ENCODE results near the gene NRGN. TPM values are rescaled to one million over a fixed set of nuclear protein-coding genes. Genes with fewer than 3 reads are reported as not detected.
A peak's percentile ranks its signal among the peaks of the same experiment; 100 is the strongest.

Gene NRGN
- total RNA-seq, 1 donor from 2014 or later, result 5.4 TPM

DNA sequence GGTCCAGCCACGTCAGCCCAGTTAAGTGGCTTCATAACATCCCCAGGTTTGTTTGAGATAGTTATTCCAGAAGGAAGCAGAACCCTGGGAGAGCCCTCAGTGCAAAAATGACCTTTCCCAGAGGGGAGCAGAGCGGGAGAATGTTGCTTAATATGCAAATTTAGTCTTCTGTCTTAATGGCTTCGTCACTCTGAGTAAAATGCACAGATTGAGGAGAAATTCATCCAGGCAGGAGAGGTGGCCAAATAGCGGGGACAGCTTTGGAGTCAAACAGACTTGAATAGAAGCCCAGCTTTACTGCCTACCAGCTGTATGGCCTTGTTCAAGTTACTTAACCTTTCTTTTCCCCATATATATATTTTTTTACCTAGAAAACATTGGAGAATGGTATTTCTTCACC lies 12.3 kb upstream of the NRGN start:
- DNase-seq, result no peak
- H3K36me3 Mint-ChIP-seq (ENCODE audit: low read depth), result no peaks in the 10 kb centered on the region
- intact Hi-C loops (cut with micrococcal nuclease), result no loop called here
- H3K27me3 Mint-ChIP-seq, result peaks cover 37% of the 10 kb centered on the region
- H3K9me3 Mint-ChIP-seq, result no peaks in the 10 kb centered on the region
- no peak overlapping the region for H3K27ac Mint-ChIP-seq
- H3K4me3 Mint-ChIP-seq, result no peak overlapping the region
- H3K4me1 Mint-ChIP-seq, result peaks cover 4% of the 10 kb centered on the region

DNA sequence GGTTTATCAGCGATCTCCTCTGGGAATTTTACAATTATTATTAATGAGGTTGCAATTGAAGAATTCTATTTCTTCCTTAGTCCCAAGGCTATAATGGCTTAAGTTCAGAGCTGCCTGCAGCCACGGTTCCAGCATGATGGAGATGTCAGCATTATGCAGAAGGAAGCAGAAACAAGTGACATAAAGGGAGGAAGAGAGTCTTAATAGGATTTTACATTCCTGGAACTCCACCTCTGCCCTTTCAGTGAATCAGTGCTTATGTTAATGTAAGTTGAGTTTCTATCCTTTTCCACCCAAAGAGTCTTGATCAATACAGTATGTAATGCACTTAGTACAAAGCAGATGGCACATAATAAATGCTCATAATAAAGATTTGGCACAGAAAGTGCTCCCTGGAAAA lies 11.6 kb upstream of the NRGN start:
- H3K4me3 Mint-ChIP-seq, result no peak overlapping the region
- peaks cover 4% of the 10 kb centered on the region for H3K4me1 Mint-ChIP-seq
- no peak overlapping the region for H3K27ac Mint-ChIP-seq
- DNase-seq, result no peak
- H3K9me3 Mint-ChIP-seq, result no peaks in the 10 kb centered on the region
- peaks cover 31% of the 10 kb centered on the region for H3K27me3 Mint-ChIP-seq
- intact Hi-C loops (cut with micrococcal nuclease), result no loop called here
- H3K36me3 Mint-ChIP-seq (ENCODE audit: low read depth), result no peaks in the 10 kb centered on the region

DNA sequence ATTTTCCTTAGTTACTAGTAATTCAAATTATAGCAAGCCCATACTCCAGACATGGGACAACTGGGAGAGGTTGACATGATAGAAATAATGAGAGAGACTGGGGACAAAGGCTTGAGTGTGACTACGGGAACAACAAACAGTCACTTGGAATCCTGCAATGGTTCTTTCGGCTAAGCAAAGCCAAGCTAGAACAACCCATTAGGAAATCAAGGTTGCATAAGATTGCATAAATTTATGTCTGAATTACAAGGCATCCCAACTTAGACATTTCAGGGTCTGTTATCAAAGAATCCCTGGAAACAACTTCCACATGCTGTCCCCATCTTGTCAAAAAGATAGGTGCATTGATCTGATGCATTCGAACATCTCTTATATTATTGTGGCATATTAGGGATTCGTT lies 10.2 kb upstream of the NRGN start:
- intact Hi-C loops (cut with micrococcal nuclease), result no loop called here
- Mint-ChIP-seq H3K4me3 (no peak overlapping the region), H3K27me3 (peaks cover 16% of the 10 kb centered on the region), H3K36me3 (ENCODE audit: low read depth) (no peaks in the 10 kb centered on the region), H3K4me1 (peaks cover 4% of the 10 kb centered on the region), H3K27ac (no peak overlapping the region), H3K9me3 (no peaks in the 10 kb centered on the region)
- no peak for DNase-seq

DNA sequence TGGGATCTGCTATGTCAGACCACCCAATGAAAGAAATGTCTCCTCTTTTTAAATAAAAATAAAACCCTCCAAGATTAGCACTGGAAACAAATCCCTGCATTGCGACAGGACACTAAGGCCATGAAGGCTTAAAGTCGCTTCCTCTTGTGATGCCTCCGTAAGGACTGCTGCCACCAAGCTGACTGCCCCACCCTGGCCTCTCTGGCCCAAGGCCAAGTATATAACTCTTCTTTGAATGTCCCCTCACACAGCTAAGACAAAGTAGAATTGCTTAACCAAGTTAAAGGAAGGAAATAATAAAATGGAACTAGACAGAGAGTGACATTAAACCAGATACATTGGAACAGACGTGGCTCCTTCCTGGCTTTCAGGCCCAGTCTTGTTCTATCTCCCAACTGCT lies 7.5 kb upstream of the NRGN start:
- Mint-ChIP-seq H3K36me3 (ENCODE audit: low read depth) (no peaks in the 10 kb centered on the region), H3K9me3 (no peaks in the 10 kb centered on the region), H3K4me3 (no peak overlapping the region), H3K27ac (no peak overlapping the region), H3K27me3 (peaks cover 25% of the 10 kb centered on the region), H3K4me1 (peaks cover 4% of the 10 kb centered on the region)
- no peak for DNase-seq
- intact Hi-C loops (cut with micrococcal nuclease), result no loop called here

DNA sequence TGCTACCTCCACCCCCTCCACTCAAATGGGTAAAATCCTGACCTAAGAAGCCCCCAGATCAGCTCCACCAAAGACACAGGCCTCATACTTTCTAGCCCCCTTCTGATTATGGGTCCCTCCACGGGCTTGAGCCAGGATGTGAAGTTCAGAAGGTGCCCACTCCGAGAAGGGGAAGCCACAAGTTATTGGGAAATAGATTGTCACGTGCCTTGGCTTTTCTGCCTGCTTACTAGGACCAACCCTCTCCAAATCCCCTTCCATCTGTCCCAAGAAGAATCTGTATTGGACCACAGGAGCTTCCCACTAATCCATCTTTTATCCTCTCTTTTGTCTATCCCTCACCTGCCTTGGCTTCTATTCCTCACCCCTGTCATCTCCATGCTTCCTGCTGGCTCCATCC lies 3.0 kb upstream of the NRGN start:
- no peak for DNase-seq
- H3K27ac Mint-ChIP-seq, result no peak overlapping the region
- H3K4me3 Mint-ChIP-seq, result no peak overlapping the region
- H3K9me3 Mint-ChIP-seq, result no peaks in the 10 kb centered on the region
- peaks cover 9% of the 10 kb centered on the region for H3K4me1 Mint-ChIP-seq
- intact Hi-C loops (cut with micrococcal nuclease), result no loop called here
- peaks cover 43% of the 10 kb centered on the region for H3K27me3 Mint-ChIP-seq
- H3K36me3 Mint-ChIP-seq (ENCODE audit: low read depth), result no peaks in the 10 kb centered on the region

DNA sequence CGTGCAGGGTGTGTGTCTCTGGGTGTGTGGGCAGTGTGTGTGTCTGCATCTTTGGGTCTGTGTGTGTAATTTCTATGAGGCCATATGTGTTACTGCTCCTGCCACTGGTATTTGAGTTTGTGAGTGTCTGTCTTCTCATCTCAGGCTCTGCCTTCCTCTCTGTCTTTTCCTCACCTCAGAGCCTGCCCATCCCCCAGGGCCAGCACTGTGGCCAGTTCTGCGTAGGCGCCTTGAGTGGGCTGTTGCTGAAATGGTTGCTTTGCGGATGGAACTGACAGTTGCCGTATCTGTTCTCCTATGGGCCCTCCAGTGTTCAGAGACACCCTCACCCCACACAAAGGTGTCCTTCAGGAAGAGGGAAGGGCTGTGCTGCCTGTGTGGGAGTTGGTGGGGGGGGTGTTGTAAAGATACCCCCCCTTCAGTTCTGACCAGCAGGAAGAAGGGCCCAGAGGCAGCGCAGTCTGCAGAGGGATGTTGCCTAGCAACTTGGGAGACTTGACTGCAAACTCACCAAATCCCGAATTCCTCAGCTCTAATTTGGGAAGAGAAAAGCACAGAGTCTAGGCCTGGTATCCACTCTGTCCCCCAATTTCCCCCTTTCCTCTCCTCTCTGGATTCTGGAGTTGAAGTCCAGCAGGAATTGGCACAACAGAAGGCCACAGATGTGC lies 2.0 kb upstream of the NRGN start:
- intact Hi-C loops (cut with micrococcal nuclease), result no loop called here
- H3K36me3 Mint-ChIP-seq (ENCODE audit: low read depth), result no peaks in the 10 kb centered on the region
- H3K9me3 Mint-ChIP-seq, result no peaks in the 10 kb centered on the region
- H3K27ac Mint-ChIP-seq, result no peak overlapping the region
- H3K27me3 Mint-ChIP-seq, result peaks cover 48% of the 10 kb centered on the region
- no peak for DNase-seq
- peaks cover 9% of the 10 kb centered on the region for H3K4me1 Mint-ChIP-seq
- no peak overlapping the region for H3K4me3 Mint-ChIP-seq

DNA sequence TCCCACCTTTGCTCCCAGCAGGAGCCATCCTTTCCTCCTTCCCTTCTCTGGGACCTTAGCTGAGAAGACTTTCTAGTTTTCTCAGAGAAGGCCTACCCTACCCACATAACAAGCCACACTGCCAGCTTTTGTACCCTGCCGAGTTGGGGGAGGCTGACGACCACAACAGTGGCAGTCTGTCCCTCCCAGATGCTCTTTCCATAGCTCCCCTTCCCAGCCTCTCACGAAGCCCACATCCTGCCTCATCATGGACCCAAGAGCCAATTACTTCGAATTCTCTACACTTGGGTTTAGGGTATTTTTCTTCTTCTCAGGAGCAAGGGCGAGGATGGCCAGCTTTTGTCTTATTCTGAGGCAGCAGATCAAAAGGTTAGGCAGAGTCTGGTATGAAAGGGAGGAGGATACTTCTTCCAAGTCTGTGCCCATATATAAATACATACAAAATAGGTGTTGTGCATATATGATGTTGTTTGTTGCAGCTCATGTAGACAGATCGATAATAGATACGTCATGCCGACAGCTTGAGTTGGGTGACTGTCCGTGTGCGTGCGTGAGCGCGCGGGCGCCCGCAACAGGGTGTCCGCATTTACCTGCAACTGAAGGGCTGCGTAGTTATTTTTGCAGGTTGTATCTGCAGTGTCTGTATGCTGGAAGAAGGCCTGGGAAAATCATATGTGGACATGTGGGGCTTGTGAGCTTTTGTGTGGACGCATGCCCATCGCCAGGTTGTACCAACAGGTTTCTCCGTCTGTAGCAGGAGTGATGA lies 846 bp upstream of the NRGN start:
- no peaks in the 10 kb centered on the region for H3K36me3 Mint-ChIP-seq (ENCODE audit: low read depth)
- peaks cover 9% of the 10 kb centered on the region for H3K4me1 Mint-ChIP-seq
- no peaks in the 10 kb centered on the region for H3K9me3 Mint-ChIP-seq
- H3K27ac Mint-ChIP-seq, result peak overlapping the region; percentile 31
- peak overlapping the region; percentile 79 for H3K4me3 Mint-ChIP-seq
- no peak for DNase-seq
- H3K27me3 Mint-ChIP-seq, result peaks cover 52% of the 10 kb centered on the region
- intact Hi-C loops (cut with micrococcal nuclease), result loop anchor here (1.0 kb wide), 2 partner anchors 8 to 66 kb away; partner anchors contain the start of genes SIAE and SPA17

DNA sequence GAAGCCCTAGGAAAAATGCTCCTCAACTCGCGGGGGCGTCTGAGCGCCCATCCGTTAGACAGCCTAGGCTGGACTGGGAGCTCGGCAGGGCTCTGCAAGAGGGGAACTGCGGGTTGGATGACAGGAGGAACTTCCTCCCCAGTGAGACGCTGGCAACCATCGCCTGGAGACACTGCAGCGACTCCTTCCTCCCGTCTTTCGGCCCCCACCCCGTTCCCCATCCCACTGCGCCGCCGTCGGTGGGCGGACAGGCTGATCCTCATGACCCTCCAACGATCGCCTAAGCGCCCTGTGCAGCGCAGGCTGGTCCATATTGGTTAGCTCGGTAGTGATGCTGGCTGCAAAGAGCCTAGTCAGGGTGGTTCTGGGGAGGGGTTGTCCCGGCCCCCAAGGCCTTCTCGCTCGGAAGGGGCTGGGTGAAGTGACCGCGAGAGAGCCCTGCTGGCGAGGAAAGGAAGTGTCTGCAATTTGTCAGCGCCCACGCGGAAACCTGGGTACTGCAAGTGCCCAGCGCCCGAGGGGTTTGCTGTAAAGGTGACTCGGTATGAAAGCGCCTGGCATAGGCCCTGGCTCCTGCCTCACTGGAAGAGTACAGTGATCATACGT lies 638 bp downstream of the NRGN start:
- Mint-ChIP-seq H3K9me3 (no peaks in the 10 kb centered on the region), H3K4me3 (peak overlapping the region; percentile 79), H3K27ac (no peak overlapping the region), H3K36me3 (ENCODE audit: low read depth) (no peaks in the 10 kb centered on the region), H3K27me3 (peaks cover 56% of the 10 kb centered on the region), H3K4me1 (peaks cover 15% of the 10 kb centered on the region)
- intact Hi-C loops (cut with micrococcal nuclease), result no loop called here
- DNase-seq, result peak; percentile 83

DNA sequence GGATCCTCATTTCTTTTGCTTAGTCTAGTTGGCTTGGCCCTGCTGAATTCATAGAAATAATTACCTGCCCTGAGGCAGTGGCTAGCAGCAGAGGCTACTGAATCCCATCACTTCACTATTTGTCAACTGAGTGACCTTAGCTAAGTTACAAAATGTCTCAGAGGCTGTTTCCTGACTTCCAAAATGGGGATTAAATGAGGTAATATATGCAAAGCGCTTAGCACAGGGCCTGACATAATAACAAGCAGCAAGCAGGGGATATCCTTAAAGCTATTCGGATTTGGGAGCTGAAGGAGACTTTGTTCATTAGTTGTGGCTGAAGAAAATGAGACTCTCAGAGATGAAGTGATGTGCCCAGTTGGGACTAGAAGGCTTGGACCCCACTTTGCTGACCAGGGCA lies 2.8 kb downstream of the NRGN start:
- H3K27me3 Mint-ChIP-seq, result peaks cover 42% of the 10 kb centered on the region
- H3K9me3 Mint-ChIP-seq, result no peaks in the 10 kb centered on the region
- H3K4me3 Mint-ChIP-seq, result no peak overlapping the region
- peaks cover 25% of the 10 kb centered on the region for H3K4me1 Mint-ChIP-seq
- intact Hi-C loops (cut with micrococcal nuclease), result no loop called here
- H3K27ac Mint-ChIP-seq, result no peak overlapping the region
- H3K36me3 Mint-ChIP-seq (ENCODE audit: low read depth), result no peaks in the 10 kb centered on the region
- DNase-seq, result no peak

DNA sequence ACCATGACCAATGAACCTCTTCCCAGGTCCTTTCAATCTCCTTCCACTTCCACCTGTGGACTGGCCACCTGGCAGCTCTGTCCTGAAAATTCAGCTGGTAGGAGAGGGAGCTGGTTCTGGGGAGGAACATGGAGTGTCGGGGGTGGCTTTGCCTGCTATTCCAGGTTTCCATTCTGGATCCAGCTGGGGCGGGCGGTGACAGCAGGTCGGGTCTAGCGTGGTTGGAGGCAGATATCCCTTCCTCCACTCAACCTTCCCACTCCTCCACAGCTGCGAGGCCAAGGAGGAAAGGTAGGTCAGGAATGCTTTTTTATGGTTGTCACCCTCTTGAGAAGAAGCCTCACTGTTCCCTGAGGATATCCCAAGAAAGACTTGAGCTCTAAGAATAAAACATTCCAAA lies 3.3 kb downstream of the NRGN start:
- H3K4me3 Mint-ChIP-seq, result no peak overlapping the region
- no peaks in the 10 kb centered on the region for H3K36me3 Mint-ChIP-seq (ENCODE audit: low read depth)
- DNase-seq, result no peak
- H3K9me3 Mint-ChIP-seq, result no peaks in the 10 kb centered on the region
- H3K27ac Mint-ChIP-seq, result no peak overlapping the region
- intact Hi-C loops (cut with micrococcal nuclease), result no loop called here
- peaks cover 25% of the 10 kb centered on the region for H3K4me1 Mint-ChIP-seq
- H3K27me3 Mint-ChIP-seq, result peaks cover 39% of the 10 kb centered on the region

DNA sequence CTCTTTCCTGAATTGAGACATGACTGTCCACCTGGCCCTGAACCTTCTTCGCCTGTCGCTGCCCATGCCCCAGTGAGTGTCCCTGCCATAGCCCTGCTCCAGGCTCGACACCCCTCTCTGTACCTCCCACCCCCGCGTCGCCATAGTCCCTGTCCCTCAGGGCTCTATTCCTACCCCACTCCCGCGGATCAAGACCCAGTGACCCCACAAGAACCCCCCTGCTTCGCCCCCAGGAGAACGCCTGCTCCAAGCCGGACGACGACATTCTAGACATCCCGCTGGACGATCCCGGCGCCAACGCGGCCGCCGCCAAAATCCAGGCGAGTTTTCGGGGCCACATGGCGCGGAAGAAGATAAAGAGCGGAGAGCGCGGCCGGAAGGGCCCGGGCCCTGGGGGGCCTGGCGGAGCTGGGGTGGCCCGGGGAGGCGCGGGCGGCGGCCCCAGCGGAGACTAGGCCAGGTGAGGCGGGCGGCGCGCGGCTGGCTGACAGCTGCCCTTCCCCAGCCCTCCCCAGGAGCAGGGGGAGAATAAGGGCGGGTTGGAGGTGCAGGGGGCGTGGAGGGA lies 5.6 kb downstream of the NRGN start:
- peaks cover 39% of the 10 kb centered on the region for H3K4me1 Mint-ChIP-seq
- no peak overlapping the region for H3K27ac Mint-ChIP-seq
- H3K4me3 Mint-ChIP-seq, result peak overlapping the region; percentile 67
- H3K27me3 Mint-ChIP-seq, result peaks cover 30% of the 10 kb centered on the region
- intact Hi-C loops (cut with micrococcal nuclease), result loop anchor here (5.0 kb wide), 1 partner anchor 207 kb away; the partner anchor contains the start of gene CCDC15
- H3K36me3 Mint-ChIP-seq (ENCODE audit: low read depth), result no peaks in the 10 kb centered on the region
- no peak for DNase-seq
- H3K9me3 Mint-ChIP-seq, result no peaks in the 10 kb centered on the region

DNA sequence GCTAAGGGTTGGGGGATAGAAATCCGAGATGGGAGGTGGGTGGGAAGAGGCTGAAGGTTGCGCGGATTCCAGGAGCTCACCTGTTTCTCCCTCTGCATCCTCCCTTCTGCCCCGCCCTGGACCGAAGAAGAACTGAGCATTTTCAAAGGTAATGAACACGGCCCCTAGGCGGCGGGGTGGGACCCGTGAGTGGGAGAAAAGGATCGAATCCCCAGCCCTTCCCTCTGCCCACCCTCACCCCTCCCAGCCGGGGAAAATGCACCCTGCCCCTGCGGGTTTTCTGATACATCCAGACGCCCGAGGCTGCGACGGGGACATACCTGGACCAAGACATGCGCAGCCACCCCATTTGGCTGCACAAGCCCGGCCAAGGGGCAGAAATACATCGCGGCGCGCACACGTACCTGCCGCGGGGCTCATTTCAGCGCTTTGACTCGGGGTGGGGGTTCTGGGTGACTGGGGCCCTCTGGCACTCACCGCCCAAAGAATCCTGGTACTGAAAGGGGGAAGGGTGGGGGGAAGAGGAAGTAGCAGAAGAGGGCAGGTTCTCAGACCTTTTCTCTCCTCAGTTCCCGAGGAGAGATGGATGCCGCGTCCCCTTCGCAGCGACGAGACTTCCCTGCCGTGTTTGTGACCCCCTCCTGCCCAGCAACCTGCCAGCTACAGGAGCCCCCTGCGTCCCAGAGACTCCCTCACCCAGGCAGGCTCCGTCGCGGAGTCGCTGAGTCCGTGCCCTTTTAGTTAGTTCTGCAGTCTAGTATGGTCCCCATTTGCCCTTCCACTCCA lies 6.3 kb downstream of the NRGN start:
- DNase-seq, result peak; percentile 78
- no peaks in the 10 kb centered on the region for H3K36me3 Mint-ChIP-seq (ENCODE audit: low read depth)
- intact Hi-C loops (cut with micrococcal nuclease), result loop anchor here (1.0 to 5.0 kb wide), 4 partner anchors 17 to 206 kb away; partner anchors contain the start of genes CCDC15, MSANTD2, SIAE and SPA17
- peaks cover 34% of the 10 kb centered on the region for H3K4me1 Mint-ChIP-seq
- H3K4me3 Mint-ChIP-seq, result peak overlapping the region; percentile 98
- peaks cover 28% of the 10 kb centered on the region for H3K27me3 Mint-ChIP-seq
- H3K9me3 Mint-ChIP-seq, result no peaks in the 10 kb centered on the region
- peak overlapping the region; percentile 95 for H3K27ac Mint-ChIP-seq

DNA sequence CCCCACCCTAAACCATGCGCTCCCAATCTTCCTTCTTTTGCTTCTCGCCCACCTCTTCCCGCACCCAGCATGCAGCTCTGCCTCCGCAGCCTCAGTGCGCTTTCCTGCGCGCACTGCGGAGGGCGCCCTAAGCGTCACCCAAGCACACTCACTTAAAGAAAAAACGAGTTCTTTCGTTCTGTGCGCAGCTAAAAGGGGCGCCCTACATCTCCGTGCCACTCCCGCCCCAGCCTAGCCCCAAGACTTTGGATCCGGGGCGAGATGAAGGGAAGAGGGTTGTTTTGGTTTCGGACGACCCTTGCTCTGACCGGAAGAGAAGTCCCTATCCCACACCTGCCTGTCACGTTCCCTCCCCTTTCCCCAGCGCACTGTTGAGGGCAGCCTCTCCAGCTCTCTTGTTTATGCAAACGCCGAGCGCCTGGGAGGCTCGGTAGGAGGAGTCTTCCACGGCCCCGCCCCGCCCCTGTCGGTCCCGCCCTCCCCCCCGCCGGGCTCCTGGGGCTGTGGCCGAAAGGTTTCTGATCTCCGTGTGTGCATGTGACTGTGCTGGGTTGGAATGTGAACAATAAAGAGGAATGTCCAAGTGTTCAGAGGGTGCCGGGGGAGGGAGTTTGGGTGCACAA lies 7.0 kb downstream of the NRGN start:
- Mint-ChIP-seq H3K27ac (peak overlapping the region; percentile 95), H3K27me3 (peaks cover 22% of the 10 kb centered on the region), H3K9me3 (no peaks in the 10 kb centered on the region), H3K4me3 (peak overlapping the region; percentile 98), H3K36me3 (ENCODE audit: low read depth) (no peaks in the 10 kb centered on the region), H3K4me1 (peaks cover 34% of the 10 kb centered on the region)
- intact Hi-C loops (cut with micrococcal nuclease), result loop anchor here (1.0 to 5.0 kb wide), 5 partner anchors 7 to 206 kb away; partner anchors contain the start of genes CCDC15, MSANTD2, NRGN and SIAE
- DNase-seq, result peak; percentile 92
